ENCODE measurements around the gene ATL2.

GRCh38 chr2:38268691-38269327, 108.3 kb downstream of the ATL2 start:
- TF ChIP-seq POLR2A (IDR thresholded peaks at IDR 0.05; ENCODE audit: low read depth, low read length) (no peak), TAF1 (IDR thresholded peaks at IDR 0.05; ENCODE audit: low read depth, low read length) (no peak)

All from GM12891 (cell line).